Lower lobe of right lung (tissue), 2 donors: ENCODE measurements around the gene LTO1. TPM values are rescaled to one million over a fixed set of nuclear protein-coding genes. Genes with fewer than 3 reads are reported as not detected.
A peak's percentile ranks its signal among the peaks of the same experiment; 100 is the strongest.

Source experiments
- ATAC-seq, 2 donors: fragments of 200-7000 bp; cut with Tn5 transposase; one replicate each; pipeline ENCODE4 v1.9.1; 2020 to 2022; ENCODE audit warnings: mild to moderate bottlenecking in 2 of 2, moderate library complexity in 2 of 2
- DNase-seq: peaks from one replicate; pipeline ENCODE4 v3.0.0-alpha.2; 2020
- H3K27ac ChIP-seq: fragments of 200-600 bp; one replicate; pipeline ENCODE4 v1.8.0; 2022
- H3K27me3 ChIP-seq: fragments of 200-600 bp; one replicate; pipeline ENCODE4 v1.8.0; 2022; ENCODE audit warnings: low read depth
- H3K36me3 ChIP-seq: fragments of 200-600 bp; one replicate; pipeline ENCODE4 v1.8.0; 2022; ENCODE audit warnings: mild to moderate bottlenecking
- H3K4me1 ChIP-seq: fragments of 200-600 bp; one replicate; pipeline ENCODE4 v1.8.0; 2022
- H3K4me3 ChIP-seq: fragments of 200-600 bp; one replicate; pipeline ENCODE4 v1.8.0; 2022; ENCODE audit warnings: mild to moderate bottlenecking
- H3K9me3 ChIP-seq: fragments of 200-600 bp; one replicate; pipeline ENCODE4 v1.8.0; 2022
- CTCF ChIP-seq: fragments of 200-600 bp; IDR thresholded peaks from one replicate; pipeline ENCODE4 v1.8.0; 2022; ENCODE audit warnings: antibody characterized with exemption, mild to moderate bottlenecking
- intact Hi-C: fragments of 100-400 bp; cut with DNase I; formaldehyde crosslinking; loops from one replicate; pipeline ENCODE4 v1.11.0; 2022
- total RNA-seq: library from RNA; stranded (reverse); fragmentation: NEBNext Ultra II Directional; extraction: Animal tissue kit (Norgen Biotek cat#: 25700); gene quantifications from one replicate; pipeline ENCODE4 v1.2.1, GENCODE V29; 2021
- donor health status: DM: no; HTN: yes; CAD: no; lungs with severe emphysema.

Gene LTO1
- total RNA-seq, 1 donor from 2014 or later = 23.7 TPM

- no peak for TF ChIP-seq CTCF
- DNase-seq (no peak), ATAC-seq (no peak)
- H3K9me3 ChIP-seq = no peaks in the 10 kb centered on the region
- peak overlapping the region; percentile 89 for H3K27ac ChIP-seq
- H3K27me3 ChIP-seq = peaks cover 44% of the 10 kb centered on the region
- intact Hi-C loops = loop anchor here (10.0 kb wide), 1 partner anchor 346 kb away; the partner anchor contains the start of gene MYEOV
- H3K4me3 ChIP-seq = peak overlapping the region; percentile 80
- H3K36me3 ChIP-seq = peaks cover 9% of the 10 kb centered on the region
- peaks cover 77% of the 10 kb centered on the region for H3K4me1 ChIP-seq
Measured at GRCh38 chr11:69640260-69640994, 34.7 kb downstream of the LTO1 start.

GRCh38 chr11:69639831-69640230 lies 35.3 kb downstream of the LTO1 start:
- ATAC-seq = no peak
- H3K27ac ChIP-seq = no peak overlapping the region
- peaks cover 71% of the 10 kb centered on the region for H3K4me1 ChIP-seq
- H3K27me3 ChIP-seq = peaks cover 44% of the 10 kb centered on the region
- DNase-seq = no peak
- peaks cover 3% of the 10 kb centered on the region for H3K36me3 ChIP-seq
- no peak for TF ChIP-seq CTCF
- no peaks in the 10 kb centered on the region for H3K9me3 ChIP-seq
- intact Hi-C loops = loop anchor here (10.0 kb wide), 1 partner anchor 345 kb away; the partner anchor contains the start of gene MYEOV
- H3K4me3 ChIP-seq = peak overlapping the region; percentile 80

- H3K27ac ChIP-seq = peak overlapping the region; percentile 81
- no peaks in the 10 kb centered on the region for H3K36me3 ChIP-seq
- H3K4me3 ChIP-seq = peak overlapping the region; percentile 80
- ATAC-seq = peak; percentile 77 to 79
- TF ChIP-seq CTCF = no peak
- peaks cover 64% of the 10 kb centered on the region for H3K4me1 ChIP-seq
- no peaks in the 10 kb centered on the region for H3K9me3 ChIP-seq
- intact Hi-C loops = no loop called here
- peaks cover 44% of the 10 kb centered on the region for H3K27me3 ChIP-seq
- peak; percentile 95 for DNase-seq
Measured at GRCh38 chr11:69638941-69639681, 36.0 kb downstream of the LTO1 start.

GRCh38 chr11:69637941-69638871 lies 36.9 kb downstream of the LTO1 start:
- H3K4me1 ChIP-seq = peaks cover 55% of the 10 kb centered on the region
- H3K4me3 ChIP-seq = peak overlapping the region; percentile 80
- H3K9me3 ChIP-seq = no peaks in the 10 kb centered on the region
- H3K27me3 ChIP-seq = peaks cover 44% of the 10 kb centered on the region
- no peaks in the 10 kb centered on the region for H3K36me3 ChIP-seq
- peak overlapping the region; percentile 81 for H3K27ac ChIP-seq
- intact Hi-C loops = no loop called here
- ATAC-seq = peak; percentile 39 to 49
- DNase-seq = peak; percentile 80
- TF ChIP-seq CTCF = no peak
